HepG2 (cell line): ENCODE data around the gene AGTRAP. TPM values are rescaled to one million over a fixed set of nuclear protein-coding genes. Genes with fewer than 3 reads are reported as not detected.
A peak's percentile ranks its signal among the peaks of the same experiment; 100 is the strongest.

Source experiments
- ATAC-seq: fragments of 200-7000 bp; cut with Tn5 transposase; 3 replicates; pipeline ENCODE4 v1.9.1; 2020; ENCODE audit warnings: mild to moderate bottlenecking, moderate library complexity
- BruUV-seq: library from RNA; stranded (reverse); fragments of 400-500 nt; replicated peaks from 2 replicates; lab custom pipeline; 2021; lab: Mats Ljungman, UMichigan
- CTCF ChIA-PET: fragments of 300-600 bp; formaldehyde crosslinking; extraction: SDS; loops from one replicate; lab custom pipeline; 2021; ENCODE audit warnings: low total read pairs, inconsistent platforms, low intra/inter-chr PET ratio; lab: Yijun Ruan, JAX
- POLR2A ChIA-PET: fragments of 350-600 bp; sonication (Branson Sonifier 250); formaldehyde crosslinking; loops from one replicate; lab custom pipeline; 2020; ENCODE audit warnings: antibody characterized with exemption, inconsistent platforms; lab: Yijun Ruan, JAX
- DNase-seq: peaks from one replicate; pipeline ENCODE4 v3.0.0-alpha.2; 2015; ENCODE audit warnings: low spot score
- FAIRE-seq: peaks from 3 replicates; lab custom pipeline; 2011; peaks lifted over from hg19 to GRCh38; lab: Jason Lieb, UNC
- H2AFZ ChIP-seq: one replicate; pipeline ENCODE4 v1.6.1; 2011; ENCODE audit warnings: low read length, inconsistent platforms
- H3K27ac ChIP-seq: fragments of 300-600 bp; 3 replicates; pipeline ENCODE4 v1.8.0; 2011; ENCODE audit warnings: mixed run types, mild to moderate bottlenecking, mixed read lengths, low read length, inconsistent platforms; ENCODE audit not compliant: insufficient read depth; ENCODE audit errors: extremely low read length
- H3K27me3 ChIP-seq, 2 experiments: fragments of 200-600 bp in 1 of 2; 2 replicates in 1 of 2; 3 replicates in 1 of 2; pipeline versions ENCODE4 v1.6.0 to v1.8.0; 2011; ENCODE audit warnings: low read length in 2 of 2, mild to moderate bottlenecking in 2 of 2, moderate library complexity in 2 of 2, inconsistent platforms in 1 of 2; ENCODE audit not compliant: insufficient read depth in 2 of 2, control insufficient read depth in 1 of 2
- H3K36me3 ChIP-seq, 2 experiments: fragments of 200-600 bp in 1 of 2; replicated peaks in 1 of 2; 2 replicates in 1 of 2; 3 replicates in 1 of 2; pipeline versions ENCODE4 v1.5.1 to v1.8.0; 2011; ENCODE audit warnings: low read length in 2 of 2, inconsistent platforms in 1 of 2; ENCODE audit not compliant: insufficient read depth in 2 of 2, control insufficient read depth in 1 of 2
- H3K4me1 ChIP-seq: 2 replicates; pipeline ENCODE4 v1.5.1; 2012; ENCODE audit warnings: low read length, inconsistent platforms; ENCODE audit not compliant: insufficient read depth
- H3K4me2 ChIP-seq: 2 replicates; pipeline ENCODE4 v1.6.0; 2011; ENCODE audit warnings: low read depth, low read length, inconsistent platforms
- H3K4me3 ChIP-seq, 3 experiments: fragments of 200-600 bp in 1 of 3; sonication (generic), shearing (Covaris generic) in 1 of 3; replicated peaks in 1 of 3; 2 replicates each; pipeline ENCODE4 v1.5.1; 2011 to 2016; ENCODE audit warnings: low read length in 3 of 3, inconsistent platforms in 2 of 3, low read depth in 2 of 3, mild to moderate bottlenecking in 2 of 3, control low read depth in 1 of 3, mixed read lengths in 1 of 3; ENCODE audit not compliant: insufficient read depth in 1 of 3
- H3K79me2 ChIP-seq: one replicate; pipeline ENCODE4 v1.6.1; 2011; ENCODE audit warnings: low read length, inconsistent platforms; ENCODE audit not compliant: insufficient read depth
- H3K9ac ChIP-seq: 2 replicates; pipeline ENCODE4 v1.6.0; 2011; ENCODE audit warnings: mild to moderate bottlenecking, low read depth, low read length, inconsistent platforms; ENCODE audit not compliant: insufficient read depth
- H3K9me3 ChIP-seq: 2 replicates; pipeline ENCODE4 v1.5.1; 2012; ENCODE audit warnings: mild to moderate bottlenecking, low read length
- H4K20me1 ChIP-seq: 2 replicates; pipeline ENCODE4 v1.6.0; 2011; ENCODE audit warnings: inconsistent platforms, mild to moderate bottlenecking, low read length, moderate library complexity; ENCODE audit not compliant: insufficient read depth
- E2F2 ChIP-seq: sonication (generic); formaldehyde crosslinking; IDR thresholded peaks from 2 replicates; pipeline ENCODE4 v1.4.0; 2020; ENCODE audit warnings: missing genetic modification reagents, borderline replicate concordance
- FOXP4 ChIP-seq: sonication (generic); formaldehyde crosslinking; IDR thresholded peaks from 2 replicates; pipeline ENCODE4 v1.4.0; 2020; ENCODE audit warnings: missing genetic modification reagents
- POGK ChIP-seq: sonication (generic); formaldehyde crosslinking; conservative IDR thresholded peaks from 2 replicates; pipeline ENCODE4 v1.8.0; 2022; ENCODE audit warnings: mild to moderate bottlenecking, moderate library complexity, missing genetic modification reagents
- TSC22D2 ChIP-seq: sonication (generic); formaldehyde crosslinking; IDR thresholded peaks from 2 replicates; pipeline ENCODE4 v1.5.1; 2020; ENCODE audit warnings: missing genetic modification reagents, mild to moderate bottlenecking, borderline replicate concordance
- ZBTB8A ChIP-seq: sonication (generic); formaldehyde crosslinking; IDR thresholded peaks from 2 replicates; pipeline ENCODE4 v1.4.0; 2020; ENCODE audit warnings: mild to moderate bottlenecking, low read depth, missing genetic modification reagents, borderline replicate concordance
- ZC3H13 ChIP-seq: sonication (generic); formaldehyde crosslinking; IDR thresholded peaks from 2 replicates; pipeline ENCODE4 v1.8.1; 2023; ENCODE audit warnings: mild to moderate bottlenecking, missing genetic modification reagents, moderate library complexity
- ZNF33B ChIP-seq: sonication (generic); formaldehyde crosslinking; IDR thresholded peaks from 2 replicates; pipeline ENCODE4 v1.5.1; 2020; ENCODE audit warnings: mild to moderate bottlenecking, missing genetic modification reagents
- ZNF556 ChIP-seq: sonication (generic); formaldehyde crosslinking; IDR thresholded peaks from 2 replicates; pipeline ENCODE4 v1.4.0; 2020; ENCODE audit warnings: mild to moderate bottlenecking, missing genetic modification reagents, borderline replicate concordance
- ZNF777 ChIP-seq: sonication (generic); formaldehyde crosslinking; IDR thresholded peaks from 2 replicates; pipeline ENCODE4 v1.4.0; 2020; ENCODE audit warnings: missing genetic modification reagents
- ZNF800 ChIP-seq: sonication (generic); formaldehyde crosslinking; IDR thresholded peaks from 2 replicates; pipeline ENCODE4 v1.4.0; 2020; ENCODE audit warnings: missing genetic modification reagents
- ZNF891 ChIP-seq: sonication (generic); formaldehyde crosslinking; IDR thresholded peaks from 2 replicates; pipeline ENCODE4 v1.5.0; 2020; ENCODE audit warnings: mild to moderate bottlenecking, missing genetic modification reagents
- WGBS: methylation state at CpG from one replicate; pipeline ENCODE4 v1.1.6; 2017; ENCODE audit warnings: low lambda C conversion rate; 5-methylcytosine and 5-hydroxymethylcytosine counted together
- in situ Hi-C: cut with HindIII; loops from 2 replicates; pipeline ENCODE4 v1.10.0; 2017; ENCODE audit warnings: low pct_unique_long_range_greater_than_20kb; ENCODE audit not compliant: extremely low pct_ligation_motif_present
- intact Hi-C: fragments of 100-400 bp; cut with micrococcal nuclease; formaldehyde crosslinking; loops from one replicate; pipeline ENCODE4 v1.10.0; 2022; ENCODE audit not compliant: unreplicated experiment
- polyA plus RNA-seq, 8 experiments: library from polyadenylated mRNA; depleted of rRNA in 3 of 8; stranded (reverse) in 7 of 8; unstranded in 1 of 8; fragments of >200 nt; fragmentation: Illumina TruSeq in 4 of 8; extraction: Trizol in 4 of 8; gene quantifications; 2 replicates each; pipeline versions ENCODE4 v1.2.1 to v1.2.3, GENCODE V29; 2011 to 2016; ENCODE audit warnings: low read depth in 4 of 8, missing spikeins in 1 of 8, mixed read lengths in 1 of 8; ENCODE audit not compliant: insufficient read depth in 1 of 8
- total RNA-seq, 5 experiments: library from RNA; depleted of rRNA; stranded (reverse); fragments of >200 nt; fragmentation: Illumina TruSeq; extraction: Trizol; gene quantifications; 2 replicates each; pipeline ENCODE4 v1.2.3, GENCODE V29; 2016; ENCODE audit warnings: low read depth in 1 of 5

Gene AGTRAP
- total and polyA plus RNA-seq, 2 of the 13 experiments (the other 11 are each of a cell fraction or from before 2014, with no cell fraction given): 28.3 to 32.0 TPM

GRCh38 chr1:11690397-11691301 lies 45.3 kb upstream of the AGTRAP start:
- 4% methylated on average over 16 of the region's 64 CpGs for WGBS
- H3K79me2 ChIP-seq: no peaks in the 10 kb centered on the region
- peak overlapping the region in 1 of 3 experiments; percentile 24; a peak in 1 of 6 replicates for H3K4me3 ChIP-seq
- H3K9ac ChIP-seq: no peak overlapping the region
- no peaks in the 10 kb centered on the region for H3K9me3 ChIP-seq
- ChIA-PET CTCF (no interaction called here), POLR2A (interaction anchor here (0.7 kb wide), 1 partner anchor 19 kb away, joined by 3 read pairs; no protein-coding TSS in a partner anchor)
- H3K36me3 ChIP-seq: no peaks in the 10 kb centered on the region
- ATAC-seq: peak; percentile 41
- no peaks in the 10 kb centered on the region for H4K20me1 ChIP-seq
- H3K4me2 ChIP-seq: peak overlapping the region; percentile 49
- DNase-seq: peak; percentile 18
- H3K27me3 ChIP-seq: peaks cover 16 to 65% of the 10 kb centered on the region in 2 experiments
- intact Hi-C loops (no loop called here), in situ Hi-C loops (loop anchor here (10.0 kb wide), 1 partner anchor 64 kb away; no protein-coding TSS in a partner anchor)
- no peak for FAIRE-seq
- no peak overlapping the region for H2AFZ ChIP-seq
- no peak overlapping the region for H3K27ac ChIP-seq
- H3K4me1 ChIP-seq: peaks cover 15% of the 10 kb centered on the region
- BruUV-seq: no TSS peak
- TF ChIP-seq ZNF556 (CRISPR knock-in tag) (no peak), E2F2 (CRISPR knock-in tag) (no peak), ZBTB8A (CRISPR knock-in tag) (no peak), POGK (CRISPR knock-in tag) (0 out of 2 replicates have a peak, but pooled peaks have one; percentile 14), FOXP4 (CRISPR knock-in tag) (no peak), ZNF777 (CRISPR knock-in tag) (peak; percentile 58; the same call in 1 of the 2 replicates), ZNF891 (CRISPR knock-in tag) (no peak), TSC22D2 (CRISPR knock-in tag) (no peak), ZC3H13 (CRISPR knock-in tag) (no peak), ZNF33B (CRISPR knock-in tag) (no peak), ZNF800 (CRISPR knock-in tag) (peak; percentile 71; the same call in 1 of the 2 replicates)
